ENCODE data around the gene CRMP1.

CRMP1 gene

DNA sequence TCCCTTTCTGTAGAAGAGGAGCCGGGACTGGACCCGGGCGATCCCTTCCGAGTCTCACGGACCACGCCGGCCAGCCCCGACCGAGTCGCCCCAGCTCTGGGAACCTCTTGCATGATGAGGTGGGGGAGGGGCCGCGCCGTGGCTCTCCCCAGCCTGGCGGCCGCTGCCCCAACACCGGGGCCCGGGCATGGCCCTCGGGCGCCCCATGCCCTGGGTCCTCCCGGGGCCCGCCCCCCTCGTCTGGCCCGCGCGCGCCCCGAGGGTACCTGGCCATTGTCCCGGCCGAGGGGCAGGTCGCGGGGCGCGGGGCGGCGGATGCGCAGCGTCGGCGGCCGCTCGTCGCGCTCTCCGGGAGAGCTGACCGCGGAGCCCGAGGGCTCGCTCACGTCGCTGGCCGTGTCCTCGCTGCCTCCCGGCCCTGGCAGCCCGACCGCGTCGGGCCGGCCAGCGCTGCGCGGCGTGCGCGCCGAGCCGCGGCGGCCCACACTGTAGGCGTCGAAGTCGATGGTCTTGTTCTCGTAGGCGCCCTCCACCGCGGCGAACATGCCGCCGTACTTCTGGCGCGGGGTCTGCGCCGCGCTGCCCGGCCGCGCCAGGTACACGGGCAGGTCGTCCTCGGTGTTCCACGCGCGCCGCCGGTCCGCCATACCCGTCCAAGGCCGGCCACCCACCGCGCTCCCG is 423 bp downstream of the CRMP1 start:
- Histone ChIP-seq H3K4me3 (ENCODE audit: low read length, poor library complexity, severe bottlenecking) (no peak overlapping the region), H3F3A (ENCODE audit: low read depth) (no peaks in the 10 kb centered on the region), H3K9me3 (ENCODE audit: insufficient read depth, low read depth, low read length) (no peaks in the 10 kb centered on the region; the same call in 1 of the 2 replicates), H2AFZ (ENCODE audit: low read length) (no peak overlapping the region), H3K4me1 (ENCODE audit: insufficient read depth, low read length, poor library complexity, severe bottlenecking) (no peaks in the 10 kb centered on the region), H3K9ac (ENCODE audit: low read depth, low read length, poor library complexity, severe bottlenecking) (no peak overlapping the region), H3K36me3 (ENCODE audit: insufficient read depth, low read length) (no peaks in the 10 kb centered on the region), H4K20me1 (ENCODE audit: insufficient read depth, low read length, poor library complexity, severe bottlenecking) (no peaks in the 10 kb centered on the region), H3K27me3 (ENCODE audit: insufficient read depth, low read length, poor library complexity, severe bottlenecking) (no peaks in the 10 kb centered on the region), H3K9me2 (replicated peaks; ENCODE audit: low read depth, low read length) (no peaks in the 10 kb centered on the region), H3K79me2 (ENCODE audit: insufficient read depth, low read length) (no peaks in the 10 kb centered on the region), H3K4me2 (ENCODE audit: low read depth, low read length, poor library complexity, severe bottlenecking) (no peak overlapping the region)
- no peak for TF ChIP-seq EZH2phosphoT487 (IDR thresholded peaks at IDR 0.05; ENCODE audit: borderline replicate concordance)
- TF ChIP-seq, protein P1, sequence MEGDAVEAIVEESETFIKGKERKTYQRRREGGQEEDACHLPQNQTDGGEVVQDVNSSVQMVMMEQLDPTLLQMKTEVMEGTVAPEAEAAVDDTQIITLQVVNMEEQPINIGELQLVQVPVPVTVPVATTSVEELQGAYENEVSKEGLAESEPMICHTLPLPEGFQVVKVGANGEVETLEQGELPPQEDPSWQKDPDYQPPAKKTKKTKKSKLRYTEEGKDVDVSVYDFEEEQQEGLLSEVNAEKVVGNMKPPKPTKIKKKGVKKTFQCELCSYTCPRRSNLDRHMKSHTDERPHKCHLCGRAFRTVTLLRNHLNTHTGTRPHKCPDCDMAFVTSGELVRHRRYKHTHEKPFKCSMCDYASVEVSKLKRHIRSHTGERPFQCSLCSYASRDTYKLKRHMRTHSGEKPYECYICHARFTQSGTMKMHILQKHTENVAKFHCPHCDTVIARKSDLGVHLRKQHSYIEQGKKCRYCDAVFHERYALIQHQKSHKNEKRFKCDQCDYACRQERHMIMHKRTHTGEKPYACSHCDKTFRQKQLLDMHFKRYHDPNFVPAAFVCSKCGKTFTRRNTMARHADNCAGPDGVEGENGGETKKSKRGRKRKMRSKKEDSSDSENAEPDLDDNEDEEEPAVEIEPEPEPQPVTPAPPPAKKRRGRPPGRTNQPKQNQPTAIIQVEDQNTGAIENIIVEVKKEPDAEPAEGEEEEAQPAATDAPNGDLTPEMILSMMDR (conservative IDR thresholded peaks at IDR 0.05; ENCODE audit: low read length): no peak

- Histone ChIP-seq H3K36me3 (ENCODE audit: insufficient read depth, low read length) (no peaks in the 10 kb centered on the region), H3K4me2 (ENCODE audit: low read depth, low read length, poor library complexity, severe bottlenecking) (no peak overlapping the region), H3K4me1 (ENCODE audit: insufficient read depth, low read length, poor library complexity, severe bottlenecking) (no peaks in the 10 kb centered on the region), H3K9me3 (ENCODE audit: insufficient read depth, low read depth, low read length) (no peaks in the 10 kb centered on the region; the same call in 1 of the 2 replicates), H3K27me3 (ENCODE audit: insufficient read depth, low read length, poor library complexity, severe bottlenecking) (no peaks in the 10 kb centered on the region), H3F3A (ENCODE audit: low read depth) (no peaks in the 10 kb centered on the region), H3K79me2 (ENCODE audit: insufficient read depth, low read length) (no peaks in the 10 kb centered on the region), H3K9ac (ENCODE audit: low read depth, low read length, poor library complexity, severe bottlenecking) (no peak overlapping the region), H4K20me1 (ENCODE audit: insufficient read depth, low read length, poor library complexity, severe bottlenecking) (no peaks in the 10 kb centered on the region), H3K4me3 (ENCODE audit: low read length, poor library complexity, severe bottlenecking) (no peak overlapping the region), H3K9me2 (replicated peaks; ENCODE audit: low read depth, low read length) (no peaks in the 10 kb centered on the region), H2AFZ (ENCODE audit: low read length) (no peak overlapping the region)
- TF ChIP-seq, protein P1 (conservative IDR thresholded peaks at IDR 0.05; ENCODE audit: low read length): no peak
- TF ChIP-seq EZH2phosphoT487 (IDR thresholded peaks at IDR 0.05; ENCODE audit: borderline replicate concordance): no peak
These were observed 1.1 kb downstream of the CRMP1 start for GRCh38 chr4:5891563-5892322.

GRCh38 chr4:5890063-5890727 is 2.7 kb downstream of the CRMP1 start:
- TF ChIP-seq, protein P1 (conservative IDR thresholded peaks at IDR 0.05; ENCODE audit: low read length): no peak
- TF ChIP-seq EZH2phosphoT487 (IDR thresholded peaks at IDR 0.05; ENCODE audit: borderline replicate concordance): no peak
- H3K9ac ChIP-seq (ENCODE audit: low read depth, low read length, poor library complexity, severe bottlenecking): no peak overlapping the region
- no peak overlapping the region for H2AFZ ChIP-seq (ENCODE audit: low read length)
- no peaks in the 10 kb centered on the region for H4K20me1 ChIP-seq (ENCODE audit: insufficient read depth, low read length, poor library complexity, severe bottlenecking)
- no peaks in the 10 kb centered on the region for H3K36me3 ChIP-seq (ENCODE audit: insufficient read depth, low read length)
- no peaks in the 10 kb centered on the region for H3F3A ChIP-seq (ENCODE audit: low read depth)
- H3K4me1 ChIP-seq (ENCODE audit: insufficient read depth, low read length, poor library complexity, severe bottlenecking): no peaks in the 10 kb centered on the region
- no peak overlapping the region for H3K4me3 ChIP-seq (ENCODE audit: low read length, poor library complexity, severe bottlenecking)
- H3K9me2 ChIP-seq (replicated peaks; ENCODE audit: low read depth, low read length): no peaks in the 10 kb centered on the region
- no peak overlapping the region for H3K4me2 ChIP-seq (ENCODE audit: low read depth, low read length, poor library complexity, severe bottlenecking)
- H3K79me2 ChIP-seq (ENCODE audit: insufficient read depth, low read length): no peaks in the 10 kb centered on the region
- H3K27me3 ChIP-seq (ENCODE audit: insufficient read depth, low read length, poor library complexity, severe bottlenecking): no peaks in the 10 kb centered on the region
- no peaks in the 10 kb centered on the region; the same call in 1 of the 2 replicates for H3K9me3 ChIP-seq (ENCODE audit: insufficient read depth, low read depth, low read length)

All from Loucy (cell line).